ENCODE measurements around the gene COL15A1.
"Not testable (repeated sequence)": the region's sequence is repeated elsewhere in the genome, so short reads cannot be mapped to it uniquely, and the experiment has no call there.

Gene COL15A1

GRCh38 chr9:98909935-98910334 is 33.8 kb upstream of the COL15A1 start:
- H3K4me2 ChIP-seq (ENCODE audit: low read depth, low read length), result no peak overlapping the region
- H3K4me1 ChIP-seq (ENCODE audit: low read length), result no peaks in the 10 kb centered on the region
- no peaks in the 10 kb centered on the region for H3K79me2 ChIP-seq (ENCODE audit: low read length)
- no peak overlapping the region for H2AFZ ChIP-seq (ENCODE audit: low read length)
- H3F3A ChIP-seq (ENCODE audit: insufficient read depth, low read length), result no peaks in the 10 kb centered on the region
- no peaks in the 10 kb centered on the region for H3K36me3 ChIP-seq (replicated peaks; ENCODE audit: insufficient read depth, low read length)
- H3K27me3 ChIP-seq (replicated peaks; ENCODE audit: insufficient read depth, low read length), result no peaks in the 10 kb centered on the region
- no peaks in the 10 kb centered on the region for H4K20me1 ChIP-seq (ENCODE audit: insufficient read depth, low read length)
- H3K27ac ChIP-seq (ENCODE audit: low read length), result no peak overlapping the region
- no peaks in the 10 kb centered on the region for H3K9me3 ChIP-seq (replicated peaks; ENCODE audit: insufficient read depth, low read length)
- H3K4me3 ChIP-seq (ENCODE audit: low read length), result no peak overlapping the region
- no peaks in the 10 kb centered on the region for H3K9me2 ChIP-seq (replicated peaks; ENCODE audit: insufficient read depth, low read length)
- TF ChIP-seq CTCF (IDR thresholded peaks at IDR 0.05; ENCODE audit: low read length) (no peak), EZH2phosphoT487 (IDR thresholded peaks at IDR 0.05; ENCODE audit: low read length) (no peak), EZH2 (optimal IDR thresholded peaks at IDR 0.05; ENCODE audit: low read depth, low read length) (no peak)
- no peak for DNase-seq
- no peak overlapping the region for H3K9ac ChIP-seq (ENCODE audit: low read length)

- H3K9ac ChIP-seq (ENCODE audit: low read length), result no peak overlapping the region
- H3K4me1 ChIP-seq (ENCODE audit: low read length), result no peaks in the 10 kb centered on the region
- no peak overlapping the region for H3K27ac ChIP-seq (ENCODE audit: low read length)
- H3K27me3 ChIP-seq (replicated peaks; ENCODE audit: insufficient read depth, low read length), result no peaks in the 10 kb centered on the region
- TF ChIP-seq CTCF (IDR thresholded peaks at IDR 0.05; ENCODE audit: low read length) (no peak), EZH2phosphoT487 (IDR thresholded peaks at IDR 0.05; ENCODE audit: low read length) (no peak), EZH2 (optimal IDR thresholded peaks at IDR 0.05; ENCODE audit: low read depth, low read length) (no peak)
- no peaks in the 10 kb centered on the region for H3K79me2 ChIP-seq (ENCODE audit: low read length)
- H3K36me3 ChIP-seq (replicated peaks; ENCODE audit: insufficient read depth, low read length), result no peaks in the 10 kb centered on the region
- H2AFZ ChIP-seq (ENCODE audit: low read length), result no peak overlapping the region
- no peaks in the 10 kb centered on the region for H4K20me1 ChIP-seq (ENCODE audit: insufficient read depth, low read length)
- H3K4me2 ChIP-seq (ENCODE audit: low read depth, low read length), result no peak overlapping the region
- H3F3A ChIP-seq (ENCODE audit: insufficient read depth, low read length), result no peaks in the 10 kb centered on the region
- DNase-seq, result no peak
- no peak overlapping the region for H3K4me3 ChIP-seq (ENCODE audit: low read length)
- H3K9me3 ChIP-seq (replicated peaks; ENCODE audit: insufficient read depth, low read length), result no peaks in the 10 kb centered on the region
- H3K9me2 ChIP-seq (replicated peaks; ENCODE audit: insufficient read depth, low read length), result no peaks in the 10 kb centered on the region
Observed at GRCh38 chr9:98911042-98911441, 32.7 kb upstream of the COL15A1 start.

GRCh38 chr9:98911738-98912137 is 32.0 kb upstream of the COL15A1 start:
- H3K79me2 ChIP-seq (ENCODE audit: low read length); H2AFZ ChIP-seq (ENCODE audit: low read length); H3K27me3 ChIP-seq (replicated peaks; ENCODE audit: insufficient read depth, low read length); H4K20me1 ChIP-seq (ENCODE audit: insufficient read depth, low read length); H3K27ac ChIP-seq (ENCODE audit: low read length); DNase-seq; H3F3A ChIP-seq (ENCODE audit: insufficient read depth, low read length); H3K4me1 ChIP-seq (ENCODE audit: low read length); H3K9me3 ChIP-seq (replicated peaks; ENCODE audit: insufficient read depth, low read length); H3K36me3 ChIP-seq (replicated peaks; ENCODE audit: insufficient read depth, low read length); H3K4me3 ChIP-seq (ENCODE audit: low read length); H3K9me2 ChIP-seq (replicated peaks; ENCODE audit: insufficient read depth, low read length); H3K9ac ChIP-seq (ENCODE audit: low read length); H3K4me2 ChIP-seq (ENCODE audit: low read depth, low read length): not testable (repeated sequence)

GRCh38 chr9:98912450-98912849 is 31.3 kb upstream of the COL15A1 start:
- Histone ChIP-seq H3K27ac (ENCODE audit: low read length) (no peak overlapping the region), H3K36me3 (replicated peaks; ENCODE audit: insufficient read depth, low read length) (no peaks in the 10 kb centered on the region), H3K9me2 (replicated peaks; ENCODE audit: insufficient read depth, low read length) (no peaks in the 10 kb centered on the region), H3K79me2 (ENCODE audit: low read length) (no peaks in the 10 kb centered on the region), H3K9ac (ENCODE audit: low read length) (no peak overlapping the region), H3K4me1 (ENCODE audit: low read length) (no peaks in the 10 kb centered on the region), H3K4me3 (ENCODE audit: low read length) (no peak overlapping the region), H3K27me3 (replicated peaks; ENCODE audit: insufficient read depth, low read length) (no peaks in the 10 kb centered on the region), H2AFZ (ENCODE audit: low read length) (no peak overlapping the region), H3K4me2 (ENCODE audit: low read depth, low read length) (no peak overlapping the region), H3K9me3 (replicated peaks; ENCODE audit: insufficient read depth, low read length) (no peaks in the 10 kb centered on the region), H3F3A (ENCODE audit: insufficient read depth, low read length) (no peaks in the 10 kb centered on the region), H4K20me1 (ENCODE audit: insufficient read depth, low read length) (no peaks in the 10 kb centered on the region)
- no peak for DNase-seq
- no peak for TF ChIP-seq EZH2 (optimal IDR thresholded peaks at IDR 0.05; ENCODE audit: low read depth, low read length)
- TF ChIP-seq EZH2phosphoT487 (IDR thresholded peaks at IDR 0.05; ENCODE audit: low read length), result no peak
- no peak for TF ChIP-seq CTCF (IDR thresholded peaks at IDR 0.05; ENCODE audit: low read length)
